Measurements from ENCODE around the gene NHLH1.
A peak's percentile ranks its signal among the peaks of the same experiment; 100 is the strongest.
"Not testable (repeated sequence)": the region's sequence is repeated elsewhere in the genome, so short reads cannot be mapped to it uniquely, and the experiment has no call there.

Gene NHLH1

GRCh38 chr1:160384812-160385211, 17.9 kb downstream of the NHLH1 start:
- not testable (repeated sequence) for DNase-seq

DNA sequence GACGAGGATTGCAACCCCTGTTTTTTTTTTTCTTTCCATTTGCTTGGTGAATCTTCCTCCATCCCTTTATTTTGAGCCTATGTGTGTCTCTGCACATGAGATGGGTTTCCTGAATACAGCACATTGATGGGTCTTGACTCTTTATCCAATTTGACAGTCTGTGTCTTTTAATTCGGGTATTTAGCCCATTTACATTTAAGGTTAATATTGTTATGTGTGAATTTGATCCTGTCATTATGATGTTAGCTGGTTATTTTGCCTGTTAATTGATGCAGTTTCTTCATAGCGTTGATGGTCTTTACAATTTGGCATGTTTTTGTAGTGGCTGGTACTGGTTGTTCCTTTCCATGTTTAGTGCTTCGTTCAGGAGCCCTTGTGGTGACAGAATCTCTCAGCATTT, 21.5 kb downstream of the NHLH1 start:
- not testable (repeated sequence) for DNase-seq

DNA sequence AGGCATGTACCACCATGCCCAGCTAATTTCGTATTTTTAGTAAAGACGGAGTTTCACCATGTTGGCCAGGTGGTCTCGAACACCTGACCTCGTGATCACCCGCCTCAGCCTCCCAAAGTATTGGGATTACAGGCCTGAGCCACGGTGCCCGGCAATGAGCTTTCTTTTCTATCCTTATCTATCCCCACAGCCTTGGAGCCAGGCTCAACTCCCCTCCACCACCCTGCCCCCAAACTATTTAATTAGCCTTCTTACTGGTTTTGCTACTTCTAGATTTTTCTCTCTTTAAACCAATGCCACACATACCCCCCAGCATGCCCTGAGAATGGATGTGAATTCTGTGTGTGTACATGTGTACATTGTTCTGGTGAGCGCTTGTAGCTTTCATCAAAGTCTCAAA, 27.8 kb downstream of the NHLH1 start:
- DNase-seq = no peak

GRCh38 chr1:160397651-160398050, 30.8 kb downstream of the NHLH1 start:
- DNase-seq = no peak

- no peak for DNase-seq
Observed at GRCh38 chr1:160398823-160399222, 32.0 kb downstream of the NHLH1 start.

- DNase-seq = no peak
Observed at GRCh38 chr1:160399544-160400222, 32.8 kb downstream of the NHLH1 start.

- peak; percentile 45 for DNase-seq
Observed at GRCh38 chr1:160400223-160400645, 33.4 kb downstream of the NHLH1 start, which contains the start of gene VANGL2. VANGL2 (plus strand) TSS chr1:160400564; CDS start chr1:160415838, 15,274 bp downstream.

DNA sequence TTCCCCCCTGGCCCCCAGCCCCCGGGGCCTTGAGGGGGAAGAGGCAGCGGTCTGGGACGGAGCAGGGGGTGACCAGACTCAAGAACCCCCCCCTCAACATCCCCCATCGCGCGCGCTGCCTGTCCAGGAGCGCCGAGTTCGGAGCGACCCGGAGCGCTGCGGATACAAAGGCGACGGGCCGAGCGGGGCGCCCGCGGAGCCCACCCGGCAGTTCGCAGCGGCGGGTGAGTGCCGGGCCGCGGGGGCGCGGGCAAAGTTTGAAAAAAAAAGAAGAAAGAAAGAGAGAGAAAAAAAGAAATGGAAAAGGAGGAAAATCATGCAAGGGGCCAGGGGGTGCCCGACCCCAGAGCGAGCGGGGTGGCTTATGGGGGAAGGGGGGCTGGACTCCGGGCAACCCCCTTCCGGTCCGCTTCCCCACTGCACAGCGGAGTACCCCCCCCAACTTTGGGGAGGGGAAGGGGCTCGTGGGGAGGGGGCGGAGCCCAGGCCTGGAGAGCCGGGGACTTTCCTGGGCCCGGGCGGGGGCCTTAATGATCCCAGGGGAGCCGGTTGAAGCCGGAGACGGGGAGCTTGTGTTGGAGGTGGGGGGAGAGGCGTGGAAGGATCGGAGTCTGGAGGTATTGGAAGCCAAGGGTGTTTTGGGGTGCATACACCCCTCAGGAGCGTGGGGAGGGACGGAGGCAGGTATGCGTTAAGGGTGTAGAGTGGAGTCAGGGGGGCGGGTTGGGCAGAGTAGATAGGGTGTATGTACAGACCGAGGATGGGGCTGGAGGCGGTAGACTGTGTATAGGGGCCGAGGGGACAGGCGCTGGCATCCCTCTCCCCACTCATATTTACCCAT, 34.0 kb downstream of the NHLH1 start:
- no peak for DNase-seq

- no peak for DNase-seq
Observed at GRCh38 chr1:160401487-160401805, 34.6 kb downstream of the NHLH1 start.

DNA sequence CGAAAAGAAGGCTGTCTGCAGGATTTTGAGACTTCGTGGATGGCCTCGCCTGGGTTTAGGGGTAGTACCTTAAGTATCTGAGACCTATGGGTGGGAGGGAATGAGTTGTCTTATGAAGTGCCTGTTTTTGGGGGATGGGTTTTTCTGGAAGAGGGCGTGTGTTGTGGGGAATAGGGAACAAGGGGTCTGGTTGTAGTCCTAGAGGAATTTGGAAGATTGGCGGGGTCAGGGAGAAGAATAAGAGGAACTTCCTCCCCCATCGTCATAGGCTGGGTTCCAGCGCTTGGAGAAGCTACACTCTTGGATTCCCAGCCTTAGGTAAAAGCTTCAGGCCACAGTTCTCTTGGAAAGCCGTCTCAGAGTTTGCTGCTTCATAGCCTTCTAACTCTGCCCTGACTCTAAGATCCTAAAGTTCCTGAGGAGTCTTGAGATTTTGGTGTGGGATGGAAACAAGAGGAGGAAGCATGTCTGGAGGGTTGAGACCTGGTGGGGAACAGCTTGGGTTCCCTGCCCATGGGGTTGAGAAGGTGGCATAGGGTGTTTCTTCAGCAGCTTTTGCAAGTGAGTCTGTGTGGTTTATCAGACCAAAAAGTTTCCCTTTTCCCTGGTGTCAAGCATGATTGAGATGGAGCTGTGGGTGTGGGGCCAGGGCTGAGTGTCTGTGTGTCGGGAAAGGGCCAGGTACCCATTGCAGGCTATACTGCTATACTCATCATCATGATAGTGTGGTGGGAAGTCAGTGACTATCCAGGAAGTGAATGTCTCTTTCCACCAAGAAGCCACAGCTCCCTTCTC, 35.3 kb downstream of the NHLH1 start:
- no peak for DNase-seq

DNA sequence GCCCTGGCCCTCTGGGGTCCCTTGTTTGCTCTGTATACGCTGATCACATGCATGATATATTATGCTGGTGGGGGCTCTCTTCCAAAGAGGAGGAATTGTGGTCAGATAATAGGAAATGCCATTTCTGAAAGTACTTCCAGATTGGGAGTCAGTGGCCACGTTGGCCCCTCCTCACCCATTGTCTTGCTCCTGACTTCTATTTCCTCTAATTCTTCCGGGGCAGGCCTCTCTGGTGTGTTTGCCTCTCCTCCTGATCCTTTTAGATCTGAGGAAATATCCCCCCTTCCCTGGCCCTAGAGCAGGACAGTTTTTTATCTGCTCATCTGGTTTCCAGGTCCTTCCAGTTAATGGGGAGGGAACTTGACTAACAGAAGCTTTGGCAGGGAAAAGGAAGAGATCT, 36.4 kb downstream of the NHLH1 start:
- no peak for DNase-seq

DNA sequence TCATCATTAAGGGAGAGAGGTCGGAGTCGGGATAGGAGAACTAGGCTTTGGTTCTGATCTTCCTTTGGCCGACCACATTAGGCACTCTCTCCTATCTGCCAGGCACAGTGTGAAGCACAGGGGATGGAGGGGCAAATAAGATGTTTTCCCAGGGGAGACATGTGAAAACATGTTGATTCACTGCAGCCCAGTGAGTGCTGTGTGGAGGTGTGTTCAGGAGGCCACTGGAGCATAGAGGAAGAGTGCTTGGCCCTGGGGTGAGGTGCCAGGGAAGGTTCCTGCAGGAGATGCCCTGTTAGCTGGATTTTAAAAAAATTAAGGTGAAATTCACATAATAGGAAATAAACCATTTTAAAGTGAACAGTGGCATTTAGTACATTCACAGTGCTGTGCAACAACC, 37.2 kb downstream of the NHLH1 start:
- no peak for DNase-seq

DNA sequence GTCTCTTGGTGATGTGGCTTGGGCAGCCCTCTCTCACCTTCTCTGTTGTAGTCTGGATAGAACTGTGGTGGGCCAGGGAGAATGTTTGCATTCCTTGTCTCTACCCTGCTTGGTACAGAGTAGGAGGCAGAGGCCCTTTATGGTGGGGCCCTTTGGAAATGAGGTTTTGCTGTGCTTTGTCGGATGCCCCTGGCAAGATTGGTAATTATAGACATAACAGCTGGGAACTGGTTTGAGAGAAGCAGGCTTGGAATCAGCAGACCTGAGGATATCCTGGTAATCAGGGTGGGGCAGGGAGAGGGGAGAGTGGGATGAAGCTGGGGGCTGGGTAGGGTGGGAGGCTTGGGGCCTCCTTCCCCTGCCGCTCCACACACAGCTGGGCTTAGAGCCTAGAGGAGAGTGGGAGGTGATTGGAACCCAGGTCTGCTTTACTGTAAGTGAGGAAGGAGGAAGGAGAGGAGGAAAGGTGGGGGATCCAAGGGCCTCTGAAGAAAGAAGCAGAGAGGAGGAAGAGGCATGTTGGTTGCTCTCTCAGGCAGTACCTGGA, 38.5 kb downstream of the NHLH1 start:
- DNase-seq = no peak

GRCh38 chr1:160406131-160406968, 39.5 kb downstream of the NHLH1 start:
- DNase-seq = no peak

- no peak for DNase-seq
Observed at GRCh38 chr1:160407839-160408801, 41.2 kb downstream of the NHLH1 start.

- no peak for DNase-seq
Observed at GRCh38 chr1:160408864-160409263, 42.0 kb downstream of the NHLH1 start.

- no peak for DNase-seq
Observed at GRCh38 chr1:160409486-160409885, 42.6 kb downstream of the NHLH1 start.

DNA sequence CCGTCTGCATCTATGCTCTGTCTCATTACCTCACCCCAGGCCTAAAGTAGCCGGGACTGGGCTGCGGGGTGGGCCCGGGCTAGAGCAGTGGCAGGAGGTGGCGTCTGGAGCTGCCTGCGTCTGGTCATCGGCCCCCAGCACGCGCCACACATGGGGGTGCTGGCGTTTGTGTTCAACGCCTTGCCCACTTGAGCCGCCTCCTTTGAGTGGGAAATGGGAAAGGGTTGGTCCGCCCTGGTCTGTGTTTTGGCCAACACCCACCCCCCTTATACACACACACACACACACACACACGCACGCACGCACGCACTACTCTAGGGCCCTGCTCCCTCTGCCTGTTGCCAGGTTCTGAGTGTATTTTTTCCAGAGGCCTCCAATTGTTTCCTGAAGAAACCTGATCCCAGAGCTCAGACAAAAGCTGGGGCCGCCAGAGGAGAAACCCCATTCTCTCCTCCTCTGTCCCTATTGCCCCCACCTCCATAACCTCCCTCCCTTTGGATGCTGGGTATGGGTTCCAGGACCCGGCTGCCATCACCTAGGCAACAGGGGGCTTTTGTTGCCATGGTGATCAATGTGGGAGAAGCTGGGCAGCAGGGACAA, 43.6 kb downstream of the NHLH1 start:
- DNase-seq = no peak

DNA sequence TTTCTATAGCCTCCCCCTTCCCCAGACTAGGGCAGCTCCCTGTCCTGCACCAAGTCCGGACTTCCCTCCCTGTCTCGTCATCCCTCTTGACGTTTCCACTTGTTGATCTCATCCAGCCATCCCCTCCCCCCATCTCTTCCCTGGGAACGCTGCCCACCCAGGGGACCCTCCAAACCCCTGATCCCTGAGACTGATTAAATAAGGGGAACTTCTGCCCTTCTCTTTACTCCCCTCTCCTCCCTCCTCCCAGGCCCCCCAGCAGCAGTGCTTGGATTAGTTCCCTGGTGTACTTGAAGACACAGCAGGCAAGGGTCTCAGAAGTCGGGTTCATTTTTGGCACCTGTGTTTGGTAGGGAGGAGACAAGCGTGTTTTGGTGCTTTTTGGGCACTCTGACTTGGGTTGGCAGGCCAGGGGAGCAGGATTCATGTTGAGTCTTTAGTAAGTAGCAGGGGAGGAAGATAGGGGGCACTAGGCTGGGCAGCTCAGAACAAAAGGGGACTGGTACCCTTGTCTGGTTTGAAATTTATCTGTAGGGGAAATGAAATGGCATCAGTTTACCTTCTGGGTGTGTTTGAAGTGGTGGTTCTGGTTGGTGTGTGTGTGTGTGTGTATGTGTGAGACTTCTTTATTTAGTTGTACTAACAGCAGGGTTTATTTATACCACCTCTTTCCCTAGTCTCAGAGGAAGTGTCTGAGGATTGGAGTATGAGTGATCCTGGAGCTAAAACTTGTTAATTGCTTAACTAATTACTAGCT, 44.6 kb downstream of the NHLH1 start:
- no peak for DNase-seq

GRCh38 chr1:160412028-160412362, 45.1 kb downstream of the NHLH1 start:
- DNase-seq = no peak

Measured in activated CD8-positive, alpha-beta memory T cell treated with anti-CD3 and anti-CD28 coated beads, Interleukin-2, amount 50 U/mL, for 4 hours (primary cell).